Glomerular visceral epithelial cell (primary cell): Measurements from ENCODE around the gene ZFHX2.
"Not testable (repeated sequence)": the region's sequence is repeated elsewhere in the genome, so short reads cannot be mapped to it uniquely, and the experiment has no call there.

Experiments used
- DNase-seq: peaks from one replicate; pipeline ENCODE4 v3.0.0-alpha.2; 2016; ENCODE audit errors: extremely low spot score

The ZFHX2 gene

GRCh38 chr14:23551266-23552028 lies at the start of gene ZFHX2:
Gene ZFHX2, minus strand, starts transcription at chr14:23551765. Its CDS starts 16,440 bp downstream, at chr14:23535325.
- DNase-seq, result peak; percentile 87

- DNase-seq, result no peak
Observed at GRCh38 chr14:23600806-23601205, 49.2 kb upstream of the ZFHX2 start.

- no peak for DNase-seq
Observed at GRCh38 chr14:23600322-23600707, 48.8 kb upstream of the ZFHX2 start.

- not testable (repeated sequence) for DNase-seq
Observed at GRCh38 chr14:23594191-23594590, 42.6 kb upstream of the ZFHX2 start.

- DNase-seq, result no peak
Observed at GRCh38 chr14:23590198-23590597, 38.6 kb upstream of the ZFHX2 start.

GRCh38 chr14:23589606-23590005 lies 38.0 kb upstream of the ZFHX2 start:
- no peak for DNase-seq

- DNase-seq, result peak; percentile 91
Observed at GRCh38 chr14:23588884-23589598, 37.5 kb upstream of the ZFHX2 start.

GRCh38 chr14:23584527-23585203 lies 33.1 kb upstream of the ZFHX2 start:
- not testable (repeated sequence) for DNase-seq

GRCh38 chr14:23583761-23584526 lies 32.4 kb upstream of the ZFHX2 start:
- not testable (repeated sequence) for DNase-seq

GRCh38 chr14:23582906-23583760 lies 31.6 kb upstream of the ZFHX2 start:
- no peak for DNase-seq

GRCh38 chr14:23580948-23581281 lies 29.4 kb upstream of the ZFHX2 start:
- no peak for DNase-seq

- no peak for DNase-seq
Observed at GRCh38 chr14:23580152-23580926, 28.8 kb upstream of the ZFHX2 start.

- no peak for DNase-seq
Observed at GRCh38 chr14:23579739-23580138, 28.2 kb upstream of the ZFHX2 start.

- no peak for DNase-seq
Observed at GRCh38 chr14:23579311-23579630, 27.7 kb upstream of the ZFHX2 start.

- DNase-seq, result peak; percentile 31
Observed at GRCh38 chr14:23578560-23579310, 27.2 kb upstream of the ZFHX2 start, which contains the start of gene JPH4. Gene JPH4, minus strand, starts transcription at chr14:23578790. Its CDS starts 1,337 bp downstream, at chr14:23577453.

GRCh38 chr14:23577710-23578392 lies 26.3 kb upstream of the ZFHX2 start:
- DNase-seq, result no peak

- DNase-seq, result no peak
Observed at GRCh38 chr14:23577004-23577681, 25.6 kb upstream of the ZFHX2 start.

- DNase-seq, result no peak
Observed at GRCh38 chr14:23573384-23574015, 21.9 kb upstream of the ZFHX2 start.
